AG09309 (cell line): Measurements from ENCODE around the gene TACC2.
"Not testable (repeated sequence)": the region's sequence is repeated elsewhere in the genome, so short reads cannot be mapped to it uniquely, and the experiment has no call there.

Source experiments
- DNase-seq: peaks from one replicate; pipeline ENCODE4 v3.0.0-alpha.2; 2010; ENCODE audit warnings: low read depth
- H3K4me3 ChIP-seq: 2 replicates; pipeline ENCODE4 v1.5.1; 2011; ENCODE audit warnings: mild to moderate bottlenecking, low read depth, low read length, moderate library complexity; ENCODE audit not compliant: control insufficient read depth
- TF ChIP-seq, protein P1 (sequence below): IDR thresholded peaks from 2 replicates; pipeline ENCODE4 v1.5.1; 2011; ENCODE audit warnings: mild to moderate bottlenecking, low read depth, low read length, inconsistent platforms; ENCODE audit not compliant: insufficient read depth, control insufficient read depth; ENCODE audit errors: missing control alignments

The TACC2 gene

DNA sequence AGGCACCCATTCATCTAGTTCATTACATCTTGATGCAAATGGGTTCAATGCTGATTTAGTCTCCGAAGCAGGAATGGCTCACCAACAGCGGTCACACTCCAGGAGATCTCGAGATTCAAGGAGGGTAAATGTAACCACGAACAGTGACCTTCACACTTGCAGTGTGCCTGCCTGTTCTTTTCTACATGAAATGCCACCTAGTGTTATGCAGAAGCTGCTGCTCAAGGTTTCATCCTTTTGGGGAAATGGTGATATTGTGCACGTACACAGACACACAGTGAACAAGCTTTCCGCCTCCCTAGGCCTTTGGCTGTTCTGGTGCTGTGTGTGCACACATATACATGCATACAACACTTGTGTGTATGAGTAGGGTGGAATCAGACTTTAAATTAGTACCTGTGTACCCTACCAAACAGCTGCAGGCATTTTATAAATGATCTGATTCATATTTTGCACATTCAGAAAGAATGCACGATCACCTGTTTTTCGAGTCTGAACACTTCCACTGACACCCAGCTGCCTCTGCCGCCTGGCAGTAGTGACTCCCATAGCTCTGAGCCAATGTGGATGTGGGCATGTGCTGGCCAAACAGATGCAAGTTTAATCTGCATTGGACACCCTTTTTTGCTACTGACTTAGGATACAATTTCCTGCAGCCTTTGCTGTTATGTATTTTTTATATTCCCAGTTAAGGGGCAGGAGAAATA is 100.5 kb downstream of the TACC2 start:
- TF ChIP-seq, protein P1, sequence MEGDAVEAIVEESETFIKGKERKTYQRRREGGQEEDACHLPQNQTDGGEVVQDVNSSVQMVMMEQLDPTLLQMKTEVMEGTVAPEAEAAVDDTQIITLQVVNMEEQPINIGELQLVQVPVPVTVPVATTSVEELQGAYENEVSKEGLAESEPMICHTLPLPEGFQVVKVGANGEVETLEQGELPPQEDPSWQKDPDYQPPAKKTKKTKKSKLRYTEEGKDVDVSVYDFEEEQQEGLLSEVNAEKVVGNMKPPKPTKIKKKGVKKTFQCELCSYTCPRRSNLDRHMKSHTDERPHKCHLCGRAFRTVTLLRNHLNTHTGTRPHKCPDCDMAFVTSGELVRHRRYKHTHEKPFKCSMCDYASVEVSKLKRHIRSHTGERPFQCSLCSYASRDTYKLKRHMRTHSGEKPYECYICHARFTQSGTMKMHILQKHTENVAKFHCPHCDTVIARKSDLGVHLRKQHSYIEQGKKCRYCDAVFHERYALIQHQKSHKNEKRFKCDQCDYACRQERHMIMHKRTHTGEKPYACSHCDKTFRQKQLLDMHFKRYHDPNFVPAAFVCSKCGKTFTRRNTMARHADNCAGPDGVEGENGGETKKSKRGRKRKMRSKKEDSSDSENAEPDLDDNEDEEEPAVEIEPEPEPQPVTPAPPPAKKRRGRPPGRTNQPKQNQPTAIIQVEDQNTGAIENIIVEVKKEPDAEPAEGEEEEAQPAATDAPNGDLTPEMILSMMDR = no peak
- DNase-seq = no peak

DNA sequence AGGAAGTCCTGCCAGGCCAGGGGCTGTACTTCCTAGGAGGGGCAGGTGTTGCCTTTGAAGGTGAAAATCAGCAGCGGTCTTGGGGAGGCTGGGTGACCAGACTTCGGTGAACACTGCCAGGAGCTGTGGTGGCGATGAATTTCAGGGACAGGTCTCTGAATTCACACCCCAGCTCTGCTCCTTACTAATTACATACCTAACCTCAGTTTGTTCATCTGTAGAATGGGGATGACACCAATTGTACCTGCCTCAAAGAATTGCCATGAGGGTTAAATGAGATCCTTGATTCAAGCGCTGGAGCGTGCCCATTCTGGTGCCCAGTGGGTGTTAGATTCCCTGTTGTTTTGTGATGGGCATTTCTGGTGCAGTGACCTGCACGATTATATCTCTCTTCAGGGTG is 102.8 kb downstream of the TACC2 start:
- DNase-seq = no peak
- TF ChIP-seq, protein P1 = no peak

More for the DNA sequence above, 100.5 kb downstream of the TACC2 start:
- H3K4me3 ChIP-seq = no peak overlapping the region

DNA sequence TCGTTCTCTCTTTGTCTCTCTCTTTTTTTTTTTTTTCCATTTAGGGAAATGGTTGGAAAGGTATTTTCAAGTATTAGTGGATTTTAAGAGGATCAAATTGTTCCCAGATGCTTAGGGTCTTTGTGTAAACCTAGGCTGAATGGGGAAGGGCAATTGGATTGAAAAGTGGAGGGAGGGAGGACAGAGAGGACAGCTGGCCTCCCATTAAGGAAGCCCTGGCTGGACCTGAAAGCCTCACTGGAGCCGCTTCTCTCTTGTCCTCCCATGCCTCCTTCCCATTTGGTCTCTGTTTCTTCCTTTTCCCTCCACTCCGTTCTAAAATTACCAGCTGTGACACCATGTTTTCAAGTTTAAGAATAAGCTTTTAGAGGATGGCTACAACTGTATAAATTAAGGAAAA is 104.1 kb downstream of the TACC2 start:
- no peak overlapping the region for H3K4me3 ChIP-seq
- no peak for DNase-seq
- TF ChIP-seq, protein P1 = no peak

More for the DNA sequence above, 102.8 kb downstream of the TACC2 start:
- H3K4me3 ChIP-seq = no peak overlapping the region

DNA sequence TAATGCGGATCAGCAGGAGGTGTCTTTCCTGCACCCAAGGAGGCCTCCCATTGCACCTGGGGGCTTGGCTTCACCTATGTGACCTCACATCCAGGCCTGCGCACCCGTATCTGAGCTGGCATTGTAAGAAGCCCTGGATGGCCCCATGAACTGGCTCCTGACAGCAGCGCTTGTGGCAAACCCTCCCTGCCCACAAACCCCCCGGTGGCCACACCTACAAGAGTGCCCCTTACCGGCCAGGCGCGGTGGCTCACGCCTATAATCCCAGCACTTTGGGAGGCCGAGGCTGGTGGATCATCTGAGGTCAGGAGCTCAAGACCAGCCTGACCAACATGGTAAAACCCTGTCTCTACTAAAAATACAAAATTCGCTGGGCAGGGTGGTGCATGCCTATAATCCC is 107.2 kb downstream of the TACC2 start:
- not testable (repeated sequence) for DNase-seq, H3K4me3 ChIP-seq

DNA sequence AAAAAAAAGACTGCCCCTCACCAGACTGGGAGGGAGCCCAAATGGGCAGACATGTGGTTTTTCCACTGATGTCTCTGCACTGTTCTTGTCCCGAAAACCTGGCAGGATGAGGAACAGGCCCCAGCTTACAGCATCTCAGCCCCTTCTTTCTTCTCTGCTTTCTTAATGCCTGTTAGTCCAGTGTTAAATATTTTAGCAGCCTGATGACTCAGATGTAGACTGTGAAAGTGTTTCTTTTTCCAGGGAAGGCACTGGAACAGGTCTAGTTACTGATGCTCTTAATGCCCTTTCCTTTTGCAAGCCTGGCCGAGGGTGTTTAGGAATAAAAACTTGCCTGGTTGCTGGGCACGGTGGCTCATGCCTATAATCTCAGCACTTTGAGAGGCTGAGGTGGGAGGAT is 107.7 kb downstream of the TACC2 start:
- H3K4me3 ChIP-seq = no peak overlapping the region
- DNase-seq = no peak
- TF ChIP-seq, protein P1 = no peak

DNA sequence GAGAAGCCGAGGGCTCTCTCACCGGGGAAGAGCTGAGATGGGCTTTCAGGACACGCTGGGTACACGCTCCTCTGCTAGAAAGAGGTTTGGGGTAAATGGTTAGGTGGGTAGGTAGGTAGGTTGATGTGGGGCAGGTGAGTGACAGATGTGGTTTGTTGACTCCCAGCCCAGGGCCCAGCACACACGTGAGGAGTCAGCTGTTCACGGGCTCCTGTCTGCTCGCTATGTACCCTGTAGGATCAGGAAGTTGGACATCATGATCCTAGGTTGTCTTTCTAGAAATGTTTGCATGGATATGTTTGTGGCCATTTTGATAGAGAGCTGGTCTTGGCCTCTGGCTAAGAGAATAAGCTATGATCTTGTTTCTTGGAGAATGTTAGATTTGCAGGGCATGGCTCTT is 109.0 kb downstream of the TACC2 start:
- no peak overlapping the region for H3K4me3 ChIP-seq
- TF ChIP-seq, protein P1 = no peak
- no peak for DNase-seq

DNA sequence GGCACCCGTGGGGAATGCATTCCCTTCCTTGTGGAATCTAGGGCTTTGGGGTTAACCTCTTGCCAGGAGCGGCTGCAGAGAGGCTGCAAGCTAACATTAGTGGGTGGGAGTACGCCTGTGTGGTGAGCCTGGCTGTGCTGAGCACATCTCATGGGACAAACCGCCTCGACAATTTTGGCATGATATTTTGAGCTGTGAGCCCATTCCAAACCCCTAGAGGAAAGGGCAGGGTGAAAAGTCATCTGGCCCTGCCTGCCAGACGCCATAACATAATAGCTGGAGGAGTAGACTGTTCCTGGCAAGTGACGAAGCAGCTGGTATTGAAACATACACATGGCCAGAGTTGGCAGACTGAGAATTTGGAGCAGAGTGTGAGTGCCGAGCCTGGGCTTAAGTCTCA is 110.0 kb downstream of the TACC2 start:
- H3K4me3 ChIP-seq = no peak overlapping the region
- TF ChIP-seq, protein P1 = no peak
- DNase-seq = no peak
